Nephron (organoid): ENCODE data around the gene HTR2C.

ENCODE experiments used
- H3K27ac Mint-ChIP-seq, 3 experiments: 2 replicates each; pipeline ENCODE4 v1.8.0; 2020; ENCODE audit warnings: mixed read lengths in 3 of 3, mild to moderate bottlenecking in 2 of 3, moderate library complexity in 1 of 3
- H3K27me3 Mint-ChIP-seq: 2 replicates; pipeline ENCODE4 v1.8.0; 2021; ENCODE audit warnings: low read depth, mild to moderate bottlenecking, moderate library complexity, mixed read lengths
- H3K36me3 Mint-ChIP-seq: 2 replicates; pipeline ENCODE4 v1.8.0; 2020; ENCODE audit warnings: low read depth, mixed read lengths
- H3K4me1 Mint-ChIP-seq: 2 replicates; pipeline ENCODE4 v1.8.0; 2020; ENCODE audit warnings: mixed read lengths
- H3K4me3 Mint-ChIP-seq, 3 experiments: 2 replicates each; pipeline ENCODE4 v1.8.0; 2020; ENCODE audit warnings: mild to moderate bottlenecking in 3 of 3, mixed read lengths in 3 of 3, moderate library complexity in 2 of 3
- H3K9me3 Mint-ChIP-seq: 2 replicates; pipeline ENCODE4 v1.8.0; 2020; ENCODE audit warnings: mixed read lengths
- TF ChIP-seq, protein P1 (sequence below), 3 experiments: fragments of 200-600 bp; sonication (generic); IDR thresholded peaks; one replicate each; pipeline ENCODE4 v1.5.0; 2021; ENCODE audit warnings: antibody characterized with exemption in 3 of 3; ENCODE audit not compliant: unreplicated experiment in 3 of 3

The HTR2C gene

DNA sequence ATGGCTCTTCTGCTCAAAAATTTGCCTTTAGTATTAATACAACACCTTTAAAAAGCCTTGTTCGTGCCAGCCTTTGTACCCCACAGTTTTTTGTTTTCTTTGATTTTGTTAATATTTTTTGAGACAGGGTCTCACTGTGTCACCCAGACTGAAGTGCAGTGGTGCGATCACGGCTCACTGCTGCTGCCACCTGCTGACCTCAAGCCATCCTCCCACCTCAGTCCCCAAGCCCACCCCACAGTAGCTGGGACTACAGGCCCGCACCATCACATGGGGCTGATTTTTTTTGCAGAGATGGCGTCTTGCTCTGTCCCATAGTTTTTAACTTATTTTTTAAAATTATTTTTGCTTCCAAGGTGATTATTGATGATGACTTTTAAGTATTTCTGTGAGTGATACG is 134.0 kb downstream of the HTR2C start:
- Mint-ChIP-seq H3K27me3 (no peaks in the 10 kb centered on the region), H3K4me3 (no peak overlapping the region), H3K4me1 (no peaks in the 10 kb centered on the region), H3K36me3 (no peaks in the 10 kb centered on the region), H3K9me3 (peaks cover 3% of the 10 kb centered on the region), H3K27ac (no peak overlapping the region)
- TF ChIP-seq, protein P1, sequence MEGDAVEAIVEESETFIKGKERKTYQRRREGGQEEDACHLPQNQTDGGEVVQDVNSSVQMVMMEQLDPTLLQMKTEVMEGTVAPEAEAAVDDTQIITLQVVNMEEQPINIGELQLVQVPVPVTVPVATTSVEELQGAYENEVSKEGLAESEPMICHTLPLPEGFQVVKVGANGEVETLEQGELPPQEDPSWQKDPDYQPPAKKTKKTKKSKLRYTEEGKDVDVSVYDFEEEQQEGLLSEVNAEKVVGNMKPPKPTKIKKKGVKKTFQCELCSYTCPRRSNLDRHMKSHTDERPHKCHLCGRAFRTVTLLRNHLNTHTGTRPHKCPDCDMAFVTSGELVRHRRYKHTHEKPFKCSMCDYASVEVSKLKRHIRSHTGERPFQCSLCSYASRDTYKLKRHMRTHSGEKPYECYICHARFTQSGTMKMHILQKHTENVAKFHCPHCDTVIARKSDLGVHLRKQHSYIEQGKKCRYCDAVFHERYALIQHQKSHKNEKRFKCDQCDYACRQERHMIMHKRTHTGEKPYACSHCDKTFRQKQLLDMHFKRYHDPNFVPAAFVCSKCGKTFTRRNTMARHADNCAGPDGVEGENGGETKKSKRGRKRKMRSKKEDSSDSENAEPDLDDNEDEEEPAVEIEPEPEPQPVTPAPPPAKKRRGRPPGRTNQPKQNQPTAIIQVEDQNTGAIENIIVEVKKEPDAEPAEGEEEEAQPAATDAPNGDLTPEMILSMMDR (IDR thresholded peaks at IDR 0.05; ENCODE audit: unreplicated experiment in 3 of 3) = peak; percentile 26 to 60 (median 33)

DNA sequence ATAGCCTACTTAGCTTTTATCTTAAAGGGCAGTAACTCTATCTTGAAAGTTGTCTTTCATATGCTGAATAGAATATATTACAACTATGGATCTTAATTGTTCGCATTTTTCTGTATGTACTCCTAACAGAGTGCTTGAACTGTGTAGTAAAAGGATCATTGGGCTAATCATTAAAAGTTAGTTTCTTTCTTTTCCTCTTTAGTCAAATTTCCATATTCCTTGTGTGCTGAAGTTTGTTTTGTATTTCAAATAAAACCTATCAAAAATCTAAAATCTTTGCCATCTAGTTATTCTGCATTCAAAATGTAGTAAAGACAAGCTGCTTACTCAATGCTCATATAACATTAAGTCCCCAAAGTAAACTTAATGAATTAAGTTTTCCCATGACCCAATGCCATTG is 182.7 kb downstream of the HTR2C start:
- no peaks in the 10 kb centered on the region for H3K27me3 Mint-ChIP-seq
- no peaks in the 10 kb centered on the region for H3K36me3 Mint-ChIP-seq
- peaks cover 4% of the 10 kb centered on the region for H3K9me3 Mint-ChIP-seq
- no peak overlapping the region for H3K4me3 Mint-ChIP-seq
- H3K27ac Mint-ChIP-seq = no peak overlapping the region
- no peaks in the 10 kb centered on the region for H3K4me1 Mint-ChIP-seq
- TF ChIP-seq, protein P1 (IDR thresholded peaks at IDR 0.05; ENCODE audit: unreplicated experiment in 3 of 3) = no peak

DNA sequence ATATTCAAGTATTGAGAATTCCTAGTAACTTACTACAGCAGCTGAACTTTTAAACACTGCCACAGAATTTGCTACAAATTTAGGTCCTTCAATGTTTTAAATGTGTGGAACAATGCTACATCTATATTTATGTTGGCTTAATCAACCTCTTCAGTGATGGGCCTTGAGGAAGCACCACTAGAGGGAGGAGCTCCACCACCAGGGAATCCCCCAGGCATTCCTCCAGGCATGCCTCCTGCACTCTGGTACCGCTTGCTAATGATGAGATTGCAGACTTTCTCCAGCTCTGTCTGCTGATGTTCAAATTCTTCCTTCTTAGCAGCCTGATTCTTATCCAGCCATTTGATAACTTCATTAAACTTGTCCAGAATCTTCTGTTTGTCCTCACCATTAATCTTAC is 190.8 kb downstream of the HTR2C start:
- Mint-ChIP-seq H3K27me3 (no peaks in the 10 kb centered on the region), H3K9me3 (peaks cover 4% of the 10 kb centered on the region), H3K27ac (no peak overlapping the region), H3K4me3 (no peak overlapping the region), H3K4me1 (no peaks in the 10 kb centered on the region), H3K36me3 (no peaks in the 10 kb centered on the region)
- TF ChIP-seq, protein P1 (IDR thresholded peaks at IDR 0.05; ENCODE audit: unreplicated experiment in 3 of 3) = no peak

DNA sequence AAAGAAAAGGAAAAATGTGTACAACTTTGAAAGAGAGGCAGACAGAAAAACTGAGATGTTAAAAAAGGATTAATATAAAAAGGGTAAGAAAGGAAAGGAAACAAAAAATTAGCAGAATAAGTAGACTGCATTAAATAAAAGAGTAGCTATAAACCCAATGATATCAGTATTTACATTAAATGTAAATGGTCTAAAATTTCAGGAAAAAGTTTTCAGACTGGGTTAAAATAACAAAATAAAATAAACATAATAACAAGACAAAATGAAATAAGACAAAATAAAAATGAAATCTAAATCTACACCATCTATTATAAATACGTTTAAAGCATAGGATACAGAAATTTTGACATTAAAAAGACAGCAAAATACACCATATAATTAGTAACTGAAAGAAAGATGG is 199.0 kb downstream of the HTR2C start:
- Mint-ChIP-seq H3K27me3 (no peaks in the 10 kb centered on the region), H3K4me3 (no peak overlapping the region), H3K27ac (no peak overlapping the region), H3K4me1 (no peaks in the 10 kb centered on the region), H3K36me3 (no peaks in the 10 kb centered on the region), H3K9me3 (peaks cover 3% of the 10 kb centered on the region)
- TF ChIP-seq, protein P1 (IDR thresholded peaks at IDR 0.05; ENCODE audit: unreplicated experiment in 3 of 3) = no peak

DNA sequence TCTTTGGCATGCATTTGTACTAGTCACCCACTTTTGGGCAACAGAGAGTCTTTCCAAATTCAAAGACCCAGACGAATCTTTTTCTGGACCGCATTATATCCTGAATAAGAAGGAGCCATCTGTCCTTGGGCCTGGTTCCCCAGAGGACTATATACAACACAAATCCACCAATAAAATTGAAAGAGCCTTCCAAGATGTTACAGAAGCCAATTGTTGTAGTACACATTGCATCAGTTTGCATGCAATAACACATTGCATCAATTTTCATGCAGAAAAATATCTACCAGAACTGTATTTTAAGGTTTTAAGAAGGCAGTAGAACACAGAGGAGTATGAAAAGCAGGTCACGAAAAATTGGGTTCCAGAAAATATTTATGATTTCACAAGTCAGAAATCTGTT is 203.2 kb downstream of the HTR2C start:
- no peaks in the 10 kb centered on the region for H3K27me3 Mint-ChIP-seq
- H3K4me1 Mint-ChIP-seq = no peaks in the 10 kb centered on the region
- no peaks in the 10 kb centered on the region for H3K36me3 Mint-ChIP-seq
- TF ChIP-seq, protein P1 (IDR thresholded peaks at IDR 0.05; ENCODE audit: unreplicated experiment in 3 of 3) = no peak
- H3K9me3 Mint-ChIP-seq = no peaks in the 10 kb centered on the region
- H3K4me3 Mint-ChIP-seq = no peak overlapping the region
- no peak overlapping the region for H3K27ac Mint-ChIP-seq

DNA sequence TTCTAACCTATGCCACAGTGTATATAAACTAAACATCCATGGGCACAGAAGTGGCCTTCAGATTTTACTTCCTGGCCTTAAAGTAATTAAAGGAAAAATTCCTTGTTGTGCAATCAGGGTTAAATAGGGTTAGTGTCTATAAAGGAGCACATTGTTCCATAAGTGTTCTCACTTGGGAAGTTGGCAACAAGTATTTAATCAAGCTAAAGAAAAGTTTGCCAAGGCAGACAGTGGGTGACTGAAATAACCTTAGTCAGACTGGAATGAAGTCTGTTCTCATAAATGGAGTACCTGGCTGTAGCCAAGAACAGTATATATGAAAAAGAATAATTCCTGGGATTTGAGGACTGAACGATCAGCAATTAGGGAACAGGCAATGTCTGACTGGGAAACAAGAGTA is 213.6 kb downstream of the HTR2C start:
- no peaks in the 10 kb centered on the region for H3K36me3 Mint-ChIP-seq
- TF ChIP-seq, protein P1 (IDR thresholded peaks at IDR 0.05; ENCODE audit: unreplicated experiment in 3 of 3) = no peak
- no peaks in the 10 kb centered on the region for H3K4me1 Mint-ChIP-seq
- no peak overlapping the region for H3K27ac Mint-ChIP-seq
- H3K27me3 Mint-ChIP-seq = no peaks in the 10 kb centered on the region
- peaks cover 3% of the 10 kb centered on the region for H3K9me3 Mint-ChIP-seq
- no peak overlapping the region for H3K4me3 Mint-ChIP-seq
